Esophagus muscularis mucosa (tissue), 4 donors: Measurements from ENCODE around the gene MAP3K7. TPM values are rescaled to one million over a fixed set of nuclear protein-coding genes. Genes with fewer than 3 reads are reported as not detected.

ENCODE experiments used
- DNase-seq: peaks from one replicate; pipeline ENCODE4 v3.0.0-alpha.2; 2017; ENCODE audit errors: extremely low spot score
- H3K27ac ChIP-seq, 4 donors: fragments of 200-600 bp; sonication (generic); replicated peaks in 1 of 4; 1 replicate in 3 of 4; 2 replicates in 1 of 4; pipeline ENCODE4 v1.5.1; 2016 to 2019; ENCODE audit warnings: mild to moderate bottlenecking in 1 of 4
- H3K27me3 ChIP-seq, 4 donors: fragments of 200-600 bp; sonication (generic); one replicate each; pipeline versions ENCODE4 v1.5.1 to v1.6.0; 2016 to 2019
- H3K36me3 ChIP-seq, 4 donors: fragments of 200-600 bp; sonication (generic); one replicate each; pipeline ENCODE4 v1.5.1; 2016 to 2019
- H3K4me1 ChIP-seq, 4 donors: fragments of 200-600 bp; sonication (generic); one replicate each; pipeline ENCODE4 v1.5.1; 2016 to 2019
- H3K4me3 ChIP-seq, 4 donors: fragments of 200-600 bp; sonication (generic); 1 replicate in 2 of 4; 2 replicates in 2 of 4; pipeline ENCODE4 v1.5.1; 2016 to 2019; ENCODE audit warnings: mild to moderate bottlenecking in 4 of 4, moderate library complexity in 1 of 4
- H3K9me3 ChIP-seq, 4 donors: fragments of 200-600 bp; sonication (generic); 1 replicate in 3 of 4; 2 replicates in 1 of 4; pipeline ENCODE4 v1.5.1; 2016 to 2019
- CTCF ChIP-seq, 3 experiments: fragments of 200-600 bp in 2 of 3; fragments of 450-650 bp in 1 of 3; sonication (generic) in 2 of 3; IDR thresholded peaks; one replicate each; pipeline ENCODE4 v1.5.1; 2017 to 2019; ENCODE audit warnings: antibody characterized with exemption in 3 of 3, mild to moderate bottlenecking in 2 of 3, moderate library complexity in 1 of 3
- EP300 ChIP-seq: sonication (generic); formaldehyde crosslinking; IDR thresholded peaks from one replicate; pipeline ENCODE4 v1.6.1; 2017; ENCODE audit warnings: antibody characterized with exemption
- POLR2A ChIP-seq: fragments of 450-650 bp; IDR thresholded peaks from one replicate; pipeline ENCODE4 v1.6.1; 2017; ENCODE audit warnings: antibody characterized with exemption, moderate library complexity, mild to moderate bottlenecking, low read depth
- POLR2AphosphoS5 ChIP-seq, 2 donors: sonication (generic); formaldehyde crosslinking; IDR thresholded peaks; one replicate each; pipeline ENCODE4 v1.6.1; 2017; ENCODE audit warnings: antibody characterized with exemption in 2 of 2
- WGBS: methylation state at CpG from one replicate; pipeline ENCODE4 v1.1.5; 2018; 5-methylcytosine and 5-hydroxymethylcytosine counted together
- intact Hi-C: fragments of 100-400 bp; cut with DNase I; formaldehyde crosslinking; loops from one replicate; pipeline ENCODE4 v1.15.1; 2023
- total RNA-seq, 4 donors: library from RNA; depleted of rRNA; stranded (reverse); fragments of >200 nt; gene quantifications; one replicate each; pipeline versions ENCODE4 v1.1.0 to v1.2.1, GENCODE V29; 2016

MAP3K7 gene
- total RNA-seq, 4 donors from 2014 or later = 17.0 to 19.7 (median 18.2) TPM

DNA sequence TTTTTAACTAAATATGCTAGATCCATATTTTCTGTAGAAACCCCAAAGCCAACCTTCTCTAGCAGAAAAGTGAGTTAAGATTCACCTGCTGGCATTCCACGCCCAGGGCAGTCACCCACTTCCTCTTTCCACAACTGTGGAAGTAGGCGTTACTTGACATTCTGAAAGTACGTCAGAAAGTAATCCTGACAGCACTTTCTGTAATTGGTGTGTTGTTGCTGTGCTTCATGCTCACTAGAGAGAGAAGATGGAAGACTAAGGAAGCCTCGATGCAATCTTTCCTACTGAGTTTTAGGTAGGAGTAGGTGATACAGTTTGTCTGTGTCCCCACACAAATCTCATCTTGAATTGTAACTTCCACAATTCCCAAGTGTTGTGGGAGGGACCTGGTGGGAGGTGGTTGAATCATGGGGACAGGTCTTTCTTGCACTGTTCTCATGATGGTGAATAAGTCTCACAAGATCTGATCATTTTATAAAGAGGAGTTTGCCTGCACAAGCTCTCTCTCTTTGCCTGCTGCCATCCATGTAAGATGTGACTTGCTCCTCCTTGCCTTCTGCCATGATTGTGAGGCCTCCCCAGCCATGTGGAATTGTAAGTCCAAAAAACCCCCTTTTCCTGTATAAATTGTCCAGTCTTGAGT is 101.1 kb downstream of the MAP3K7 start:
- Histone ChIP-seq H3K9me3 (no peaks in the 10 kb centered on the region), H3K4me1 (no peaks in the 10 kb centered on the region), H3K27ac (no peak overlapping the region), H3K36me3 (no peaks in the 10 kb centered on the region), H3K27me3 (no peaks in the 10 kb centered on the region), H3K4me3 (no peak overlapping the region)
- no peak for DNase-seq
- intact Hi-C loops = no loop called here
- 82% methylated on average over 4 of the region's 4 CpGs for WGBS
- no peak for TF ChIP-seq POLR2AphosphoS5 (IDR thresholded peaks at IDR 0.05)
- no peak for TF ChIP-seq POLR2A
- TF ChIP-seq CTCF (IDR thresholded peaks at IDR 0.05) = no peak
- no peak for TF ChIP-seq EP300

GRCh38 chr6:90484903-90485302 is 102.0 kb downstream of the MAP3K7 start:
- DNase-seq = peak; percentile 79
- H3K36me3 ChIP-seq = no peaks in the 10 kb centered on the region
- intact Hi-C loops = no loop called here
- H3K9me3 ChIP-seq = no peaks in the 10 kb centered on the region
- H3K4me3 ChIP-seq = no peak overlapping the region
- 76% methylated on average over 5 of the region's 5 CpGs for WGBS
- no peak overlapping the region for H3K27ac ChIP-seq
- TF ChIP-seq EP300 (no peak), CTCF (IDR thresholded peaks at IDR 0.05) (no peak), POLR2AphosphoS5 (IDR thresholded peaks at IDR 0.05) (no peak), POLR2A (no peak)
- no peaks in the 10 kb centered on the region for H3K4me1 ChIP-seq
- no peaks in the 10 kb centered on the region for H3K27me3 ChIP-seq

DNA sequence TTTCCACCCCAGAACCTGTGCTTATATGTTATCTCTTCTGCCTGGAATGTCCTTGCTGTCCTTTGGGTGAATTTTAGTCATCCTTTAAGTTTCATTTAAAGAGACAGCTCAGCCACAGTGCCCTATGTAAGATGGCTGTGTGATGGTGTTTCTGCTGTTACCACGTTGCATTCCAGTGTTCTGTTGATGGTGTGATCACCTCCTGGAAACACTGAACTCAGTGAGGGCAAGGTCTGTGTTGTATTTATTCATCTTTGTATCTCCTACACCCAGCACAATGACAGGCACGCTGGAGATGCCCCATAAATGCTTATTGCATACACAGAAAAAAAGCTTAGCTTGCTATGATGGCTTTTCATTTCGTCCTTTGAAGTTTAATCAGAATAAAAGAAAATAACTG is 102.5 kb downstream of the MAP3K7 start:
- peak; percentile 57 for DNase-seq
- no peak overlapping the region for H3K27ac ChIP-seq
- H3K4me1 ChIP-seq = no peaks in the 10 kb centered on the region
- TF ChIP-seq EP300 (no peak), CTCF (IDR thresholded peaks at IDR 0.05) (no peak), POLR2A (no peak), POLR2AphosphoS5 (IDR thresholded peaks at IDR 0.05) (no peak)
- no peaks in the 10 kb centered on the region for H3K9me3 ChIP-seq
- no peaks in the 10 kb centered on the region for H3K27me3 ChIP-seq
- H3K4me3 ChIP-seq = no peak overlapping the region
- WGBS = 54% methylated on average over 3 of the region's 3 CpGs
- no peaks in the 10 kb centered on the region for H3K36me3 ChIP-seq
- intact Hi-C loops = no loop called here

- TF ChIP-seq POLR2A (no peak), POLR2AphosphoS5 (IDR thresholded peaks at IDR 0.05) (no peak), EP300 (no peak), CTCF (IDR thresholded peaks at IDR 0.05) (no peak)
- peak; percentile 62 for DNase-seq
- intact Hi-C loops = no loop called here
- Histone ChIP-seq H3K36me3 (no peaks in the 10 kb centered on the region), H3K27ac (no peak overlapping the region), H3K27me3 (no peaks in the 10 kb centered on the region), H3K9me3 (no peaks in the 10 kb centered on the region), H3K4me3 (no peak overlapping the region), H3K4me1 (peaks cover 2 to 3% (median 3%) of the 10 kb centered on the region in 4 donors)
- WGBS = 95% methylated on average over 9 of the region's 9 CpGs
These were observed 102.9 kb downstream of the MAP3K7 start for GRCh38 chr6:90483956-90484355.
